Activated naive CD8-positive, alpha-beta T cell treated with anti-CD3 and anti-CD28 coated beads for 36 hours (primary cell): Measurements from ENCODE around the gene GPR39. TPM values are rescaled to one million over a fixed set of nuclear protein-coding genes. Genes with fewer than 3 reads are reported as not detected.
"Not testable (repeated sequence)": the region's sequence is repeated elsewhere in the genome, so short reads cannot be mapped to it uniquely, and the experiment has no call there.

Experiments
- DNase-seq: peaks from one replicate; pipeline ENCODE4 v3.0.0; 2021
- H3K27ac Mint-ChIP-seq: one replicate; pipeline ENCODE4 v1.8.0; 2022; ENCODE audit warnings: mild to moderate bottlenecking, moderate library complexity, mixed read lengths
- H3K27me3 Mint-ChIP-seq: one replicate; pipeline ENCODE4 v1.8.0; 2022; ENCODE audit warnings: mild to moderate bottlenecking, mixed read lengths
- H3K36me3 Mint-ChIP-seq: one replicate; pipeline ENCODE4 v1.8.0; 2021; ENCODE audit warnings: mild to moderate bottlenecking, mixed read lengths
- H3K4me1 Mint-ChIP-seq: one replicate; pipeline ENCODE4 v1.8.0; 2021; ENCODE audit warnings: mixed read lengths
- H3K4me3 Mint-ChIP-seq: one replicate; pipeline ENCODE4 v1.8.0; 2022; ENCODE audit warnings: mild to moderate bottlenecking, moderate library complexity, mixed read lengths
- H3K9me3 Mint-ChIP-seq: one replicate; pipeline ENCODE4 v1.8.0; 2022; ENCODE audit warnings: mixed read lengths
- total RNA-seq, 2 experiments: library from RNA; stranded (reverse); gene quantifications; one replicate each; pipeline ENCODE4 v1.2.3, GENCODE V29; 2021

Gene GPR39
- total RNA-seq, 2 experiments from 2014 or later = not detected

GRCh38 chr2:132397042-132397441, 19.6 kb upstream of the GPR39 start:
- not testable (repeated sequence) for H3K27me3 Mint-ChIP-seq, DNase-seq, H3K4me1 Mint-ChIP-seq, H3K9me3 Mint-ChIP-seq, H3K36me3 Mint-ChIP-seq, H3K4me3 Mint-ChIP-seq, H3K27ac Mint-ChIP-seq

- Mint-ChIP-seq H3K27ac (no peak overlapping the region), H3K4me1 (no peaks in the 10 kb centered on the region), H3K9me3 (peaks cover under 1% of the 10 kb centered on the region), H3K27me3 (no peaks in the 10 kb centered on the region), H3K36me3 (no peaks in the 10 kb centered on the region), H3K4me3 (no peak overlapping the region)
- DNase-seq = no peak
These were observed 16.3 kb upstream of the GPR39 start for GRCh38 chr2:132400169-132400900.

- Mint-ChIP-seq H3K4me3 (no peak overlapping the region), H3K27ac (no peak overlapping the region), H3K4me1 (no peaks in the 10 kb centered on the region), H3K9me3 (no peaks in the 10 kb centered on the region), H3K27me3 (peaks cover 2% of the 10 kb centered on the region), H3K36me3 (no peaks in the 10 kb centered on the region)
- no peak for DNase-seq
These were observed 15.7 kb upstream of the GPR39 start for GRCh38 chr2:132400901-132401240.

- Mint-ChIP-seq H3K27ac (no peak overlapping the region), H3K27me3 (peaks cover 3% of the 10 kb centered on the region), H3K4me1 (no peaks in the 10 kb centered on the region), H3K36me3 (no peaks in the 10 kb centered on the region), H3K4me3 (no peak overlapping the region), H3K9me3 (no peaks in the 10 kb centered on the region)
- DNase-seq = no peak
These were observed 15.3 kb upstream of the GPR39 start for GRCh38 chr2:132401326-132401725.

- H3K27me3 Mint-ChIP-seq = peaks cover 3% of the 10 kb centered on the region
- no peaks in the 10 kb centered on the region for H3K4me1 Mint-ChIP-seq
These were observed 13.5 kb upstream of the GPR39 start for GRCh38 chr2:132403146-132403545.

GRCh38 chr2:132404056-132404455, 12.5 kb upstream of the GPR39 start:
- DNase-seq = no peak
- H3K4me3 Mint-ChIP-seq = no peak overlapping the region
- no peaks in the 10 kb centered on the region for H3K36me3 Mint-ChIP-seq
- no peaks in the 10 kb centered on the region for H3K4me1 Mint-ChIP-seq
- peaks cover 3% of the 10 kb centered on the region for H3K27me3 Mint-ChIP-seq
- H3K27ac Mint-ChIP-seq = no peak overlapping the region
- H3K9me3 Mint-ChIP-seq = no peaks in the 10 kb centered on the region

More at GRCh38 chr2:132403146-132403545, 13.5 kb upstream of the GPR39 start:
- no peak for DNase-seq
- H3K9me3 Mint-ChIP-seq = no peaks in the 10 kb centered on the region
- no peak overlapping the region for H3K4me3 Mint-ChIP-seq
- no peak overlapping the region for H3K27ac Mint-ChIP-seq
- H3K36me3 Mint-ChIP-seq = no peaks in the 10 kb centered on the region

- Mint-ChIP-seq H3K4me3 (no peak overlapping the region), H3K27ac (no peak overlapping the region), H3K36me3 (no peaks in the 10 kb centered on the region), H3K27me3 (peaks cover 3% of the 10 kb centered on the region), H3K9me3 (no peaks in the 10 kb centered on the region), H3K4me1 (no peaks in the 10 kb centered on the region)
- no peak for DNase-seq
These were observed 8.8 kb upstream of the GPR39 start for GRCh38 chr2:132407784-132408183.

- H3K4me1 Mint-ChIP-seq = no peaks in the 10 kb centered on the region
These were observed 4.6 kb upstream of the GPR39 start for GRCh38 chr2:132412021-132412420.

GRCh38 chr2:132414081-132414480, 2.5 kb upstream of the GPR39 start:
- Mint-ChIP-seq H3K27ac (no peak overlapping the region), H3K4me1 (no peaks in the 10 kb centered on the region), H3K36me3 (no peaks in the 10 kb centered on the region), H3K4me3 (no peak overlapping the region), H3K9me3 (no peaks in the 10 kb centered on the region), H3K27me3 (peaks cover 37% of the 10 kb centered on the region)
- no peak for DNase-seq

More at GRCh38 chr2:132412021-132412420, 4.6 kb upstream of the GPR39 start:
- DNase-seq = no peak
- no peak overlapping the region for H3K4me3 Mint-ChIP-seq
- H3K36me3 Mint-ChIP-seq = no peaks in the 10 kb centered on the region
- H3K27me3 Mint-ChIP-seq = peaks cover 26% of the 10 kb centered on the region
- no peaks in the 10 kb centered on the region for H3K9me3 Mint-ChIP-seq
- H3K27ac Mint-ChIP-seq = no peak overlapping the region

- Mint-ChIP-seq H3K36me3 (no peaks in the 10 kb centered on the region), H3K9me3 (no peaks in the 10 kb centered on the region), H3K27ac (no peak overlapping the region), H3K27me3 (peaks cover 37% of the 10 kb centered on the region), H3K4me1 (no peaks in the 10 kb centered on the region), H3K4me3 (no peak overlapping the region)
- no peak for DNase-seq
These were observed 1.2 kb upstream of the GPR39 start for GRCh38 chr2:132415256-132415914.

GRCh38 chr2:132415915-132416722, 486 bp upstream of the GPR39 start:
- H3K27ac Mint-ChIP-seq = no peak overlapping the region
- H3K9me3 Mint-ChIP-seq = no peaks in the 10 kb centered on the region
- H3K4me1 Mint-ChIP-seq = no peaks in the 10 kb centered on the region
- H3K36me3 Mint-ChIP-seq = no peaks in the 10 kb centered on the region
- no peak for DNase-seq
- peaks cover 37% of the 10 kb centered on the region for H3K27me3 Mint-ChIP-seq
- H3K4me3 Mint-ChIP-seq = no peak overlapping the region

- no peaks in the 10 kb centered on the region for H3K9me3 Mint-ChIP-seq
- no peak overlapping the region for H3K27ac Mint-ChIP-seq
- H3K36me3 Mint-ChIP-seq = no peaks in the 10 kb centered on the region
- no peaks in the 10 kb centered on the region for H3K4me1 Mint-ChIP-seq
- H3K27me3 Mint-ChIP-seq = peaks cover 40% of the 10 kb centered on the region
- no peak overlapping the region for H3K4me3 Mint-ChIP-seq
- no peak for DNase-seq
These were observed 928 bp downstream of the GPR39 start for GRCh38 chr2:132417430-132418035.

GRCh38 chr2:132419235-132419634, 2.6 kb downstream of the GPR39 start:
- Mint-ChIP-seq H3K27me3 (peaks cover 33% of the 10 kb centered on the region), H3K4me1 (no peaks in the 10 kb centered on the region)
- DNase-seq = no peak

GRCh38 chr2:132419941-132420340, 3.3 kb downstream of the GPR39 start:
- H3K4me1 Mint-ChIP-seq = no peaks in the 10 kb centered on the region
- H3K4me3 Mint-ChIP-seq = no peak overlapping the region
- no peak overlapping the region for H3K27ac Mint-ChIP-seq
- no peaks in the 10 kb centered on the region for H3K9me3 Mint-ChIP-seq
- H3K27me3 Mint-ChIP-seq = peaks cover 30% of the 10 kb centered on the region
- no peak for DNase-seq
- H3K36me3 Mint-ChIP-seq = no peaks in the 10 kb centered on the region

More at GRCh38 chr2:132419235-132419634, 2.6 kb downstream of the GPR39 start:
- Mint-ChIP-seq H3K27ac (no peak overlapping the region), H3K9me3 (no peaks in the 10 kb centered on the region), H3K4me3 (no peak overlapping the region), H3K36me3 (no peaks in the 10 kb centered on the region)
